Peyer's patch (tissue), 4 donors: Measurements from ENCODE around the gene BRIP1.

Experiments used
- CTCF ChIP-seq, 6 experiments: fragments of 450-650 bp in 4 of 6; fragments of 200-600 bp in 2 of 6; sonication (generic) in 1 of 6; IDR thresholded peaks; one replicate each; pipeline ENCODE4 v1.5.1; 2017 to 2019; ENCODE audit warnings: antibody characterized with exemption in 6 of 6, mild to moderate bottlenecking in 3 of 6, moderate library complexity in 1 of 6
- POLR2A ChIP-seq, 2 donors: fragments of 450-650 bp; IDR thresholded peaks; one replicate each; pipeline ENCODE4 v1.5.1; 2017; ENCODE audit warnings: antibody characterized with exemption in 2 of 2, mild to moderate bottlenecking in 2 of 2, moderate library complexity in 2 of 2

- TF ChIP-seq CTCF (IDR thresholded peaks at IDR 0.05) (no peak), POLR2A (IDR thresholded peaks at IDR 0.05) (no peak)
These were observed 19.9 kb downstream of the BRIP1 start for GRCh38 chr17:61843435-61843834.
